HCT116 (cell line): Measurements from ENCODE around the gene SOCS4. TPM values are rescaled to one million over a fixed set of nuclear protein-coding genes. Genes with fewer than 3 reads are reported as not detected.

Experiments
- ATAC-seq: fragments of 200-7000 bp; cut with Tn5 transposase; 2 replicates; pipeline ENCODE4 v1.9.1; 2020; ENCODE audit warnings: mild to moderate bottlenecking, moderate library complexity
- BruUV-seq: library from RNA; stranded (reverse); fragments of 400-500 nt; replicated peaks from 2 replicates; lab custom pipeline; 2021; lab: Mats Ljungman, UMichigan
- CTCF ChIA-PET: fragments of 300-600 bp; sonication (Branson Sonifier 250); formaldehyde crosslinking; loops from one replicate; lab custom pipeline; 2021; ENCODE audit warnings: antibody characterized with exemption; lab: Charles Lee
- POLR2A ChIA-PET: fragments of 300-600, 350-600 bp; sonication (Branson Sonifier 250); formaldehyde crosslinking; loops from one replicate; lab custom pipeline; 2021; ENCODE audit warnings: antibody characterized with exemption; lab: Charles Lee
- RAD21 ChIA-PET, 2 experiments: fragments of 300-600 bp; sonication (Branson Sonifier 250); formaldehyde crosslinking; loops; one replicate each; lab custom pipeline; 2023; ENCODE audit warnings: low total read pairs in 2 of 2; ENCODE audit not compliant: uncharacterized antibody in 2 of 2, unreplicated experiment in 2 of 2, low non-redundant PET in 1 of 2; lab: Charles Lee
- DNase-seq: peaks from one replicate; pipeline ENCODE4 v3.0.0-alpha.2; 2010; ENCODE audit warnings: low read depth, low spot score
- H2AFZ ChIP-seq: fragments of 200-600 bp; shearing (Covaris generic), sonication (generic); 2 replicates; pipeline ENCODE4 v1.6.1; 2017; ENCODE audit warnings: low read depth, mixed run types, mixed read lengths, antibody characterized with exemption, low read length; ENCODE audit not compliant: poor library complexity, severe bottlenecking
- H3K27ac ChIP-seq: 2 replicates; pipeline ENCODE4 v1.5.1; 2012; ENCODE audit warnings: low read depth, low read length
- H3K27me3 ChIP-seq: fragments of 200-600 bp; sonication (generic); 2 replicates; pipeline ENCODE4 v1.6.1; 2016; ENCODE audit warnings: mixed run types, low read length, mixed read lengths; ENCODE audit not compliant: insufficient read depth
- H3K36me3 ChIP-seq, 2 experiments: fragments of 200-500 bp in 1 of 2; fragments of 200-600 bp in 1 of 2; sonication (Bioruptor generic) in 1 of 2; sonication (generic) in 1 of 2; 2 replicates each; pipeline versions ENCODE4 v1.5.1 to v1.6.1; 2014 to 2016; ENCODE audit warnings: low read length in 2 of 2, inconsistent platforms in 1 of 2, mixed read lengths in 1 of 2, mixed run types in 1 of 2; ENCODE audit not compliant: insufficient read depth in 2 of 2, control insufficient read depth in 1 of 2
- H3K4me1 ChIP-seq, 2 experiments: fragments of 200-600 bp in 1 of 2; sonication (generic) in 1 of 2; 2 replicates each; pipeline versions ENCODE4 v1.5.1 to v1.6.1; 2012 to 2017; ENCODE audit warnings: low read length in 2 of 2, inconsistent platforms in 1 of 2, mild to moderate bottlenecking in 1 of 2, mixed read lengths in 1 of 2, mixed run types in 1 of 2, moderate library complexity in 1 of 2; ENCODE audit not compliant: insufficient read depth in 2 of 2, control insufficient read depth in 1 of 2
- H3K4me2 ChIP-seq: fragments of 200-600 bp; sonication (generic); 2 replicates; pipeline ENCODE4 v1.6.1; 2017; ENCODE audit warnings: mixed run types, low read length, mixed read lengths
- H3K4me3 ChIP-seq, 2 experiments: fragments of 200-600 bp in 1 of 2; sonication (generic) in 1 of 2; replicated peaks in 1 of 2; 2 replicates each; pipeline ENCODE4 v1.5.1; 2011 to 2016; ENCODE audit warnings: low read length in 2 of 2, control low read depth in 1 of 2, low read depth in 1 of 2, mild to moderate bottlenecking in 1 of 2, mixed read lengths in 1 of 2, mixed run types in 1 of 2
- H3K79me2 ChIP-seq: fragments of 200-600 bp; sonication (generic); 2 replicates; pipeline ENCODE4 v1.6.1; 2017; ENCODE audit warnings: mild to moderate bottlenecking, mixed run types, low read length, moderate library complexity, mixed read lengths; ENCODE audit not compliant: insufficient read depth
- H3K9ac ChIP-seq: fragments of 200-600 bp; sonication (generic); 2 replicates; pipeline ENCODE4 v1.6.1; 2016; ENCODE audit warnings: low read length, mixed read lengths
- H3K9me2 ChIP-seq: fragments of 200-600 bp; sonication (generic), shearing (Covaris generic); 2 replicates; pipeline ENCODE4 v1.6.1; 2017; ENCODE audit warnings: mixed run types, mild to moderate bottlenecking, moderate library complexity; ENCODE audit not compliant: insufficient read depth
- H3K9me3 ChIP-seq, 2 experiments: fragments of 200-500 bp in 1 of 2; fragments of 200-600 bp in 1 of 2; sonication (Bioruptor generic) in 1 of 2; sonication (generic) in 1 of 2; 2 replicates each; pipeline ENCODE4 v1.6.1; 2014 to 2017; ENCODE audit warnings: low read length in 2 of 2, mixed read lengths in 2 of 2, inconsistent platforms in 1 of 2, low read depth in 1 of 2, mild to moderate bottlenecking in 1 of 2, mixed run types in 1 of 2, moderate library complexity in 1 of 2; ENCODE audit not compliant: control insufficient read depth in 1 of 2, insufficient read depth in 1 of 2
- H4K20me1 ChIP-seq: fragments of 200-600 bp; sonication (generic), shearing (Covaris generic); 2 replicates; pipeline ENCODE4 v1.6.1; 2017; ENCODE audit warnings: mixed run types, mild to moderate bottlenecking, moderate library complexity; ENCODE audit not compliant: insufficient read depth
- EZH2 ChIP-seq: fragments of 200-600 bp; sonication (generic); IDR thresholded peaks from 2 replicates; pipeline ENCODE4 v1.6.1; 2017; ENCODE audit warnings: antibody characterized with exemption, mixed run types
- EZH2phosphoT487 ChIP-seq: fragments of 200-600 bp; IDR thresholded peaks from 2 replicates; pipeline ENCODE4 v1.6.1; 2018; ENCODE audit warnings: antibody characterized with exemption, borderline replicate concordance
- SIN3A ChIP-seq: IDR thresholded peaks from 2 replicates; pipeline ENCODE4 v1.6.1; 2012; ENCODE audit warnings: low read depth
- intact Hi-C: fragments of 100-400 bp; cut with micrococcal nuclease; formaldehyde crosslinking; loops from 2 replicates; pipeline ENCODE4 v1.10.0; 2022
- total RNA-seq: library from RNA; stranded (reverse); gene quantifications from one replicate; pipeline ENCODE4 v1.2.1, GENCODE V29; 2021; ENCODE audit not compliant: unreplicated experiment
- TF ChIP-seq, protein P1 (sequence below): IDR thresholded peaks from 2 replicates; pipeline ENCODE4 v1.6.1; 2011; ENCODE audit warnings: mild to moderate bottlenecking, low read length, moderate library complexity; ENCODE audit not compliant: insufficient replicate concordance; ENCODE audit errors: extremely low read depth
- TF ChIP-seq, protein P2 (sequence below): IDR thresholded peaks from 2 replicates; pipeline ENCODE4 v1.6.1; 2012
- TF ChIP-seq, protein P3 (sequence below): IDR thresholded peaks from 2 replicates; pipeline ENCODE4 v1.6.1; 2012; ENCODE audit warnings: low read depth

The SOCS4 gene
- total RNA-seq, 1 experiment from 2014 or later = 23.7 TPM

DNA sequence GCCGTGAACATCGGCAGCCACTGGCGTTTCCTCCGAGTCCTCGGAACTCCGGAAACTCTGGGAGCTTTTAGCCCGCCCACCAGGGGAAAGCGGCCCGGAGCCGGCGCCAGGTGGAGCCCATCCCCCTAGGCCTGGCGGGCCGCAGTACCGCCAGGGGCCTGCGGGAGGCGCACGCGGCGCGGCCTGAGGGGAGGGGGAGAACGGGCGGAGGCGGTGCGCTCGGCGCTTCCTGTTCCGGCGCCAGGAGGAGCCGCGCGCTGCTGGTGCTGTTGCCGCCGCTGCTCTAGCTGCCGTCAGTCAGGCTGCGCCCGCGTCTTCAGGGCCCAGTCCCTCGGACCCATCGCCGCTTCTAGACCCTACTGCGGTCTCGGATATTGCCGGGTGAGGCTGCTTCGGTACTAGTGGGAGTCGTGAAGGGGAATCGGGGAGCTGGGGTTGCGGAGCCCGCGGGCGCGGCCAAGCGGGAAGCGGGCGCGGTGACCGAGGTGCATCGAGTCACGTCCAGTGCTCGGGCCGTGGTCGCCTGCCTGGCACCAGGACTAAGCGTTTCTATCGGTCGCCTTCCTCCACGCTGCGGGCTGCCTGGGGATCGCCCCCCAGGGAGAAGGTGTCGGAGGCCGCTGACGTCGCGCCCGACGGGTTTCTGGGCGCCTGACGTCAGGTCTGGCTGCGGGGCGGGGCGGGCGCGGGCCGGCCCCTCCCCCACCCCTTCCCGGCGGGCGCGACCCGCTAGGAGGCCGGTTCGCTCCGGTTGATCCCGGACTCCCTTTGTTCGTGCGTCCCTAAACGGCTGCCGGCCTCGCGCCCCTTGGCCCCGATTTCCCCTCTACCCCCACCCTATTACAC lies 24.6 kb downstream of the SOCS4 start, which contains the start of gene MAPK1IP1L (continued):
- TF ChIP-seq, protein P1, sequence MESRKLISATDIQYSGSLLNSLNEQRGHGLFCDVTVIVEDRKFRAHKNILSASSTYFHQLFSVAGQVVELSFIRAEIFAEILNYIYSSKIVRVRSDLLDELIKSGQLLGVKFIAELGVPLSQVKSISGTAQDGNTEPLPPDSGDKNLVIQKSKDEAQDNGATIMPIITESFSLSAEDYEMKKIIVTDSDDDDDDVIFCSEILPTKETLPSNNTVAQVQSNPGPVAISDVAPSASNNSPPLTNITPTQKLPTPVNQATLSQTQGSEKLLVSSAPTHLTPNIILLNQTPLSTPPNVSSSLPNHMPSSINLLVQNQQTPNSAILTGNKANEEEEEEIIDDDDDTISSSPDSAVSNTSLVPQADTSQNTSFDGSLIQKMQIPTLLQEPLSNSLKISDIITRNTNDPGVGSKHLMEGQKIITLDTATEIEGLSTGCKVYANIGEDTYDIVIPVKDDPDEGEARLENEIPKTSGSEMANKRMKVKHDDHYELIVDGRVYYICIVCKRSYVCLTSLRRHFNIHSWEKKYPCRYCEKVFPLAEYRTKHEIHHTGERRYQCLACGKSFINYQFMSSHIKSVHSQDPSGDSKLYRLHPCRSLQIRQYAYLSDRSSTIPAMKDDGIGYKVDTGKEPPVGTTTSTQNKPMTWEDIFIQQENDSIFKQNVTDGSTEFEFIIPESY = no peak
- TF ChIP-seq SIN3A = peak; percentile 90
- TF ChIP-seq, protein P2, sequence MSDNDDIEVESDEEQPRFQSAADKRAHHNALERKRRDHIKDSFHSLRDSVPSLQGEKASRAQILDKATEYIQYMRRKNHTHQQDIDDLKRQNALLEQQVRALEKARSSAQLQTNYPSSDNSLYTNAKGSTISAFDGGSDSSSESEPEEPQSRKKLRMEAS = peak; percentile 77
- TF ChIP-seq, all 23 proteins: peak for 16

DNA sequence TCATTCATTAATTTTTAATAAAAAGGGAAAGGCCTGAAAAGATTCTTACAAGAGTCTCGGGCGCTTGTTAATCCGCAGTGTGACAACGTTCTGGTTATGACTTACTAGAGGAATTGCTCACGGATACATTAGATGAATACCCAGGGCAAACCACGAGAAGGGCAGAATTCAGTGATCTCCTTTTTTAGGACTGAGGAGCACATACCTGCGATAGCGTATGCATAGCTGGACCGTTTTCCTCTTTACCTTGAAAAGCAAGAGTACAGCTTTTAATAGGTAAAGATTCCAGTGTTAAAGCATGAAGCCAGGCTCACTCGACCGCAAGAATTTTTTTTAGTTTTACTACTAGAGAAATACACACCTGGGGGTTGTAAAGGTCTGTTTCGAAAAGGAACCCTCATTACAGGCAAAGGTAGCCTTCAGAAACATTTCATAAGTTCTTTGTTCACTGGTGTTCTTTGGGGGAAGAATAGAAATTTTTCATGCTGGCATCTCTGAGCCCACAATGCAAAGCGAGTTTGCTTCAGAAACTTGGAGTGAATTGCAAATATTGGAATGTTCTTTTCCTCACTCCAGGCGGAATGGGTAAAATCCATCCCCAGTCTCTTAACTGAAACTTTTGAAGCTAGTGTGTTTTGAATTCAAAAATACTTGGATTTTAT lies 25.4 kb downstream of the SOCS4 start:
- Histone ChIP-seq H4K20me1 (peaks cover 26% of the 10 kb centered on the region; the same call in 1 of the 2 replicates), H3K4me1 (peaks cover 4 to 21% of the 10 kb centered on the region in 2 experiments; a peak in 3 of 4 replicates), H3K27ac (peak overlapping the region; percentile 99), H3K79me2 (peaks cover 55% of the 10 kb centered on the region), H3K27me3 (no peaks in the 10 kb centered on the region), H3K36me3 (peaks cover 0 to 6% of the 10 kb centered on the region in 2 experiments; a peak in 2 of 4 replicates), H2AFZ (no peak overlapping the region), H3K9me2 (no peaks in the 10 kb centered on the region), H3K4me2 (peak overlapping the region; percentile 81), H3K9ac (peak overlapping the region; percentile 98), H3K4me3 (peak overlapping the region; percentile 66 to 97), H3K9me3 (no peaks in the 10 kb centered on the region)
- ChIA-PET CTCF (interaction anchor here (0.7 to 1.9 kb wide), 4 partner anchors 13 to 38 kb away, joined by 3 to 10 read pairs (median 6); partner anchors contain the start of genes SOCS4 and WDHD1), RAD21 (no interaction called here), POLR2A (interaction anchor here (1.2 to 2.7 kb wide), 6 partner anchors 11 to 149 kb away, joined by 3 to 11 read pairs (median 6); partner anchors contain the start of genes GCH1, SOCS4 and WDHD1)
- intact Hi-C loops = no loop called here
- no peak for TF ChIP-seq SIN3A
- TF ChIP-seq EZH2 = no peak
- TF ChIP-seq, protein P3, sequence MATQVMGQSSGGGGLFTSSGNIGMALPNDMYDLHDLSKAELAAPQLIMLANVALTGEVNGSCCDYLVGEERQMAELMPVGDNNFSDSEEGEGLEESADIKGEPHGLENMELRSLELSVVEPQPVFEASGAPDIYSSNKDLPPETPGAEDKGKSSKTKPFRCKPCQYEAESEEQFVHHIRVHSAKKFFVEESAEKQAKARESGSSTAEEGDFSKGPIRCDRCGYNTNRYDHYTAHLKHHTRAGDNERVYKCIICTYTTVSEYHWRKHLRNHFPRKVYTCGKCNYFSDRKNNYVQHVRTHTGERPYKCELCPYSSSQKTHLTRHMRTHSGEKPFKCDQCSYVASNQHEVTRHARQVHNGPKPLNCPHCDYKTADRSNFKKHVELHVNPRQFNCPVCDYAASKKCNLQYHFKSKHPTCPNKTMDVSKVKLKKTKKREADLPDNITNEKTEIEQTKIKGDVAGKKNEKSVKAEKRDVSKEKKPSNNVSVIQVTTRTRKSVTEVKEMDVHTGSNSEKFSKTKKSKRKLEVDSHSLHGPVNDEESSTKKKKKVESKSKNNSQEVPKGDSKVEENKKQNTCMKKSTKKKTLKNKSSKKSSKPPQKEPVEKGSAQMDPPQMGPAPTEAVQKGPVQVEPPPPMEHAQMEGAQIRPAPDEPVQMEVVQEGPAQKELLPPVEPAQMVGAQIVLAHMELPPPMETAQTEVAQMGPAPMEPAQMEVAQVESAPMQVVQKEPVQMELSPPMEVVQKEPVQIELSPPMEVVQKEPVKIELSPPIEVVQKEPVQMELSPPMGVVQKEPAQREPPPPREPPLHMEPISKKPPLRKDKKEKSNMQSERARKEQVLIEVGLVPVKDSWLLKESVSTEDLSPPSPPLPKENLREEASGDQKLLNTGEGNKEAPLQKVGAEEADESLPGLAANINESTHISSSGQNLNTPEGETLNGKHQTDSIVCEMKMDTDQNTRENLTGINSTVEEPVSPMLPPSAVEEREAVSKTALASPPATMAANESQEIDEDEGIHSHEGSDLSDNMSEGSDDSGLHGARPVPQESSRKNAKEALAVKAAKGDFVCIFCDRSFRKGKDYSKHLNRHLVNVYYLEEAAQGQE = no peak
- TF ChIP-seq, protein P2 = no peak
- no peak for TF ChIP-seq EZH2phosphoT487
- ATAC-seq (no peak), DNase-seq (no peak)
- BruUV-seq = TSS peak; percentile 48
